Regular cardiac myocyte (primary cell): ENCODE measurements around the gene POLR3H. TPM values are rescaled to one million over a fixed set of nuclear protein-coding genes. Genes with fewer than 3 reads are reported as not detected.

Experiments
- total RNA-seq: library from RNA; depleted of rRNA; stranded (reverse); fragments of >200 nt; gene quantifications from 2 replicates; pipeline ENCODE4 v1.2.3, GENCODE V29; 2014

The POLR3H gene, protein sequence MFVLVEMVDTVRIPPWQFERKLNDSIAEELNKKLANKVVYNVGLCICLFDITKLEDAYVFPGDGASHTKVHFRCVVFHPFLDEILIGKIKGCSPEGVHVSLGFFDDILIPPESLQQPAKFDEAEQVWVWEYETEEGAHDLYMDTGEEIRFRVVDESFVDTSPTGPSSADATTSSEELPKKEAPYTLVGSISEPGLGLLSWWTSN
- 14.4 and 18.8 TPM in 2 replicates for total RNA-seq

DNA sequence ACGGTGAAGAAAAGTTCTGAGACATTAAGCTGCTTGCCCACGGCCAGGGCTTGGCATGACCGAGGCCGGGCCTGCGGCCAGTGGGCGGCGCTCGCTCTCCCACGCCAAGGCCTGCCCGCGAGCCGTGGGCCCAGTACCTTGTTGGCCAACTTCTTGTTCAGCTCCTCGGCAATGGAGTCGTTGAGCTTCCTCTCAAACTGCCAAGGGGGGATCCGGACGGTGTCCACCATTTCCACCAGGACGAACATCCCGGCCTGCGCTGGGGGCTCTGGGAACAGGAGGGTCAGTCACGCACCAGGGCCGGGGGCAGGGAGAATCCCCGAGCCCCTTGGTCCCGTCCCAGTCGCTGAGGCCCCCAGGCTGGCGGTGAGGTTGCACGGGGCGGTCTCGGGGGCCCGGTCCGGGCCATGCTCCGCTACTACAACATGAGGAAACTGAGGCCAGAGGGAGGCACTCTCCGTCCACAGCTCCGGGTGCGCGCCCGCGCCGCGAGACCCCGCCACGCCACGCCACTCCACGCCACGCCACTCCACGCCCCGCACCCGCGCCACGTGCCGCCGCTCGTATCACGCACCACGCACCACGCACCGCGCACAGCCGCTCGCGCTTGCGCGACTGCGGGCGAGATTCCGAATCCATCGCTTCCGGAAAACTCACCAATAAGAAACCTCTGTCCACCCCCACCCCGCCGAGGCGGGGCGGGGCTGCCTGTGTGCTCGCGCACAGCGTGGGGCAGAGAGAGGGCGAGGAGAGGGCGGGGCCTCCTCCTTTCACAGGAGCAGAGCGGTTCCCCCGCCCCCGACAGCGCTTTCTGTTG is at the start of gene POLR3H:
Gene POLR3H (minus strand): TSS at position 617 of the 817 bp plus-strand sequence. CDS start 369 bp downstream, at position 248.

DNA sequence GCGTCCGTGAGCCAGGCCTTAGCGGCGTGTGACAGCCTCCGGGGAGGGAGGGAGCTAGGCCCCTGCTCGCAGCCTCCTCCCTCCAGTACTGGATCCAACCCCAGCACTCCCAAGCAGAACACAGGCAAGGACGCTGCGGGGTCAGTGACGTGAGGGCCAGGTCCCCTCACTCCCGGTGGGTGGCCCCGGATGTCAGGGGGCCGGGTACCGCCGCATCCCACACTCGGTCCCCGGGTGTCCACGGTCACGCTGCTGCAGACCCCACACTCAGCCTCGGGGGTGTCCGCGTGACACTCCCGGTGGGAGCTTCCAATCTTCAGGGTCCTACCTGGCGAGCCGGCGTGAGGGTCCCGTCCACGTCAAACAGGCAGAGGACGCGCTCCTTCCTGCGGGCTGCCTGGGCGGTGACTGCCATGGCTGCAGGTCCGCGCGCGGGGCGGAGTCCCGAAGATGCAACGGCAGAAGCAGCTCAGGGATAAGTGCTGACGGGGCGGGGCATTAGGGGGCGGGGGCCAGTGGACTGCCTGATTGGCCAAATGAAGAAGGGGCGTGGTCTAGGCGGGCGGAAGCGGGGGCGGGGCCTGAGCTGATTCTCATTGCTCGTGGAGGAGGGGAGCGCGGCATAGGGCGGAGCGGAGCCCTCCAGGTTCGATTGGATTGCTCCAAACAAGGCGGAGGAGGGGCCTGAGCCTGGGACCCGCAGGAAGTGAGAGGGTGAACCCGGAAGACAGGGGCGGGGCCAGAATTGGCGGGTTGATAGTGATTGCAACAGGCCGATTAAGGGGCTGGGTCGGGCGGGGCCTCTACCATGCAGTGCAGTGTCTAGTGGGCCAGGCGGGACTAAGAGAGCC is 45.3 kb upstream of the POLR3H start, which contains the start of gene PMM1:
Gene PMM1 (minus strand): TSS at position 450 of the 851 bp plus-strand sequence. CDS start 35 bp downstream, at position 415.

Other genes starting within 250 kb of the POLR3H start
- 47.9 and 56.4 TPM in 2 replicates for gene ZC3H7B, start 242.9 kb downstream of the POLR3H start, total RNA-seq
- gene TEF, start 162.5 kb downstream of the POLR3H start, total RNA-seq, result 3.6 and 7.0 TPM in 2 replicates
- gene TOB2, start 97.7 kb downstream of the POLR3H start, total RNA-seq, result 9.0 and 19.9 TPM in 2 replicates
- gene PHF5A, start 75.8 kb downstream of the POLR3H start, total RNA-seq, result 47.6 and 93.9 TPM in 2 replicates
- 57.5 and 103 TPM in 2 replicates for gene ACO2, start 75.4 kb downstream of the POLR3H start, total RNA-seq
- under 0.01 and 0.56 TPM in 2 replicates for gene CSDC2, start 16.5 kb upstream of the POLR3H start, total RNA-seq
- gene PMM1, start 45.4 kb upstream of the POLR3H start, total RNA-seq, result 17.2 and 56.6 TPM in 2 replicates
- 13.0 and 24.2 TPM in 2 replicates for gene DESI1, start 76.6 kb upstream of the POLR3H start, total RNA-seq
- gene XRCC6, start 76.8 kb upstream of the POLR3H start, total RNA-seq, result 264 and 453 TPM in 2 replicates
- gene SNU13, start 144.4 kb upstream of the POLR3H start, total RNA-seq, result 69.9 and 127 TPM in 2 replicates
- gene MEI1, start 155.0 kb upstream of the POLR3H start, total RNA-seq, result 0.96 and 1.7 TPM in 2 replicates